B cell (primary cell): ENCODE data around the gene SRD5A1. TPM values are rescaled to one million over a fixed set of nuclear protein-coding genes. Genes with fewer than 3 reads are reported as not detected.

Source experiments
- ATAC-seq: fragments of 200-7000 bp; cut with Tn5 transposase; one replicate; pipeline ENCODE4 v1.10.0; 2021; ENCODE audit warnings: low read depth, mild to moderate bottlenecking, moderate number of reproducible peaks, moderate library complexity
- CTCF ChIA-PET: fragments of 350-600 bp; sonication (Branson Sonifier 250); formaldehyde crosslinking; loops from one replicate; lab custom pipeline; 2021; ENCODE audit warnings: antibody characterized with exemption, inconsistent platforms; lab: Charles Lee
- POLR2A ChIA-PET: fragments of 350-600 bp; sonication (Branson Sonifier 250); formaldehyde crosslinking; loops from one replicate; lab custom pipeline; 2021; ENCODE audit warnings: antibody characterized with exemption; lab: Charles Lee
- DNase-seq: peaks from one replicate; pipeline ENCODE4 v3.0.0; 2013
- H2AFZ ChIP-seq: 2 replicates; pipeline ENCODE4 v1.6.1; 2012; ENCODE audit warnings: mild to moderate bottlenecking, low read depth, low read length; ENCODE audit not compliant: insufficient read depth, poor library complexity, severe bottlenecking
- H3K27ac ChIP-seq, 2 donors: 1 replicate in 1 of 2; 2 replicates in 1 of 2; pipeline ENCODE4 v1.5.1; 2012 to 2013; ENCODE audit warnings: low read length in 2 of 2, mild to moderate bottlenecking in 2 of 2, moderate library complexity in 1 of 2
- H3K27me3 ChIP-seq, 4 experiments: fragments of 200-600 bp in 1 of 4; sonication (generic) in 1 of 4; replicated peaks in 1 of 4; 1 replicate in 2 of 4; 2 replicates in 2 of 4; pipeline versions ENCODE4 v1.6.1 to v1.7.0; 2013 to 2016; ENCODE audit warnings: low read length in 3 of 4, mild to moderate bottlenecking in 2 of 4, mixed read lengths in 1 of 4, moderate library complexity in 1 of 4; ENCODE audit not compliant: insufficient read depth in 4 of 4, control insufficient read depth in 3 of 4; ENCODE audit errors: control extremely low read depth in 1 of 4
- H3K36me3 ChIP-seq, 2 experiments: replicated peaks in 1 of 2; 1 replicate in 1 of 2; 2 replicates in 1 of 2; pipeline versions ENCODE4 v1.6.1 to v1.7.1; 2013; ENCODE audit warnings: low read length in 1 of 2; ENCODE audit not compliant: insufficient read depth in 2 of 2, control insufficient read depth in 1 of 2; ENCODE audit errors: control extremely low read depth in 1 of 2, extremely low read depth in 1 of 2
- H3K4me1 ChIP-seq, 2 donors: fragments of 200-600 bp in 1 of 2; sonication (generic) in 1 of 2; 1 replicate in 1 of 2; 2 replicates in 1 of 2; pipeline versions ENCODE4 v1.5.1 to v1.6.1; 2013 to 2017; ENCODE audit warnings: low read length in 2 of 2; ENCODE audit not compliant: control insufficient read depth in 2 of 2, insufficient read depth in 2 of 2
- H3K4me2 ChIP-seq: replicated peaks from 2 replicates; pipeline ENCODE3; 2012; ENCODE audit warnings: mild to moderate bottlenecking, low read depth, low read length; ENCODE audit not compliant: poor library complexity, severe bottlenecking
- H3K4me3 ChIP-seq, 5 experiments: fragments of 200-600 bp in 1 of 5; sonication (generic) in 1 of 5; 1 replicate in 3 of 5; 2 replicates in 2 of 5; pipeline versions ENCODE4 v1.5.1 to v1.7.0; 2011 to 2016; ENCODE audit warnings: low read length in 4 of 5, mild to moderate bottlenecking in 4 of 5, low read depth in 2 of 5, control low read depth in 1 of 5, moderate library complexity in 1 of 5; ENCODE audit not compliant: insufficient read depth in 1 of 5; ENCODE audit errors: control extremely low read depth in 1 of 5, extremely low read depth in 1 of 5
- H3K79me2 ChIP-seq: fragments of 200-600 bp; sonication (generic); one replicate; pipeline ENCODE4 v1.6.0; 2016; ENCODE audit warnings: low read length; ENCODE audit not compliant: control insufficient read depth, insufficient read depth
- H3K9ac ChIP-seq: fragments of 200-600 bp; sonication (generic); 2 replicates; pipeline ENCODE4 v1.6.1; 2017; ENCODE audit warnings: mild to moderate bottlenecking, low read length, moderate library complexity
- H3K9me3 ChIP-seq, 3 donors: one replicate each; pipeline versions ENCODE4 v1.6.1 to v1.7.1; 2013; ENCODE audit warnings: low read length in 2 of 3; ENCODE audit not compliant: control insufficient read depth in 2 of 3, insufficient read depth in 1 of 3; ENCODE audit errors: control extremely low read depth in 1 of 3
- H4K20me1 ChIP-seq: 2 replicates; pipeline ENCODE4 v1.6.0; 2012; ENCODE audit warnings: mild to moderate bottlenecking, low read length; ENCODE audit not compliant: insufficient read depth, control insufficient read depth, poor library complexity, severe bottlenecking
- H3K27ac Mint-ChIP-seq: one replicate; pipeline ENCODE4 v1.8.0; 2021; ENCODE audit warnings: mixed read lengths
- H3K27me3 Mint-ChIP-seq: one replicate; pipeline ENCODE4 v1.8.0; 2021; ENCODE audit warnings: mixed read lengths
- H3K4me1 Mint-ChIP-seq: one replicate; pipeline ENCODE4 v1.8.0; 2021; ENCODE audit warnings: mixed read lengths
- H3K4me3 Mint-ChIP-seq: one replicate; pipeline ENCODE4 v1.8.0; 2021; ENCODE audit warnings: mixed read lengths
- H3K9me3 Mint-ChIP-seq: one replicate; pipeline ENCODE4 v1.8.0; 2022; ENCODE audit warnings: mixed read lengths; ENCODE audit not compliant: insufficient read depth
- EZH2 ChIP-seq: IDR thresholded peaks from 2 replicates; pipeline ENCODE4 v1.6.1; 2012; ENCODE audit warnings: borderline replicate concordance, low read depth, mild to moderate bottlenecking, moderate library complexity, low read length; ENCODE audit not compliant: insufficient read depth, poor library complexity, severe bottlenecking
- WGBS: methylation state at CpG from one replicate; pipeline ENCODE4 v1.1.5; 2013; ENCODE audit warnings: missing lambda C conversion rate; ENCODE audit not compliant: insufficient coverage; 5-methylcytosine and 5-hydroxymethylcytosine counted together
- intact Hi-C: fragments of 100-400 bp; cut with micrococcal nuclease; formaldehyde crosslinking; loops from one replicate; pipeline ENCODE4 v1.10.0; 2022
- polyA plus RNA-seq: library from polyadenylated mRNA; depleted of rRNA; stranded (reverse); fragments of >200 nt; gene quantifications from 2 replicates; pipeline ENCODE4 v1.2.3, GENCODE V29; 2012
- total RNA-seq, 2 donors: library from RNA; stranded (reverse); fragments of 120-200 nt in 1 of 2; gene quantifications; 1 replicate in 1 of 2; 2 replicates in 1 of 2; pipeline versions ENCODE4 v1.2.3 to v1.2.4, GENCODE V29; 2013 to 2022
- TF ChIP-seq, protein P1 (sequence below): fragments of 200-600 bp; IDR thresholded peaks from one replicate; pipeline ENCODE4 v1.8.0; 2022; ENCODE audit warnings: antibody characterized with exemption, mild to moderate bottlenecking

Gene SRD5A1
- total and polyA plus RNA-seq, 2 donors (not counting 1 experiment from before 2014, with no cell fraction given) = 17.2 to 29.2 TPM

DNA sequence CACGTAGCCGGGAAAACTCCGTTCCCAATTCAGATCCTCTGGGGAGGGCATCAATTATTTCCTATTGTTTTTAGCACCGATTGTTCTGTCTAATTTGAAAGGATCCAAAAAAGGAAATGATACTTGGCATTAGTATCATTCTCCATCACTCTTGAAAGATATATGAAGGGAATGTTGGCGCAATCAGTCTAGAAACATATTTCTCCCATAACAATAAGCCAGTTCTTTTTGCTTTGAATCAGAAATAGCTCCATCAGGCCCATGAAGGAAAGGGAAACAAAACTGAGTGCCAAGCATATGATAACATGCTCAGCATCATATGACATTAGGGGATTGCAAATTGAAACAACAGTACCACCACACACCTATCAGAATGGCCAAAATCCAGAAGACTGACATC, 39.8 kb downstream of the SRD5A1 start:
- Histone ChIP-seq H3K4me1 (no peaks in the 10 kb centered on the region), H3K27ac (no peak overlapping the region), H3K9me3 (peaks cover 0 to 5% (median 1%) of the 10 kb centered on the region in 3 donors), H3K36me3 (peaks cover 0 to 4% of the 10 kb centered on the region in 2 experiments), H2AFZ (no peak overlapping the region), H3K4me3 (no peak overlapping the region), H3K4me2 (no peak overlapping the region), H4K20me1 (no peaks in the 10 kb centered on the region), H3K9ac (no peak overlapping the region), H3K79me2 (no peaks in the 10 kb centered on the region), H3K27me3 (no peaks in the 10 kb centered on the region)
- no peak for ATAC-seq
- ChIA-PET CTCF (no interaction called here), POLR2A (no interaction called here)
- intact Hi-C loops = no loop called here
- H3K4me3 Mint-ChIP-seq = no peak overlapping the region
- no CpG with 5 or more reads among the region's 5 CpGs for WGBS
- no peak for DNase-seq
- no peaks in the 10 kb centered on the region for H3K27me3 Mint-ChIP-seq
- H3K4me1 Mint-ChIP-seq = no peaks in the 10 kb centered on the region
- TF ChIP-seq EZH2 = no peak
- TF ChIP-seq, protein P1, sequence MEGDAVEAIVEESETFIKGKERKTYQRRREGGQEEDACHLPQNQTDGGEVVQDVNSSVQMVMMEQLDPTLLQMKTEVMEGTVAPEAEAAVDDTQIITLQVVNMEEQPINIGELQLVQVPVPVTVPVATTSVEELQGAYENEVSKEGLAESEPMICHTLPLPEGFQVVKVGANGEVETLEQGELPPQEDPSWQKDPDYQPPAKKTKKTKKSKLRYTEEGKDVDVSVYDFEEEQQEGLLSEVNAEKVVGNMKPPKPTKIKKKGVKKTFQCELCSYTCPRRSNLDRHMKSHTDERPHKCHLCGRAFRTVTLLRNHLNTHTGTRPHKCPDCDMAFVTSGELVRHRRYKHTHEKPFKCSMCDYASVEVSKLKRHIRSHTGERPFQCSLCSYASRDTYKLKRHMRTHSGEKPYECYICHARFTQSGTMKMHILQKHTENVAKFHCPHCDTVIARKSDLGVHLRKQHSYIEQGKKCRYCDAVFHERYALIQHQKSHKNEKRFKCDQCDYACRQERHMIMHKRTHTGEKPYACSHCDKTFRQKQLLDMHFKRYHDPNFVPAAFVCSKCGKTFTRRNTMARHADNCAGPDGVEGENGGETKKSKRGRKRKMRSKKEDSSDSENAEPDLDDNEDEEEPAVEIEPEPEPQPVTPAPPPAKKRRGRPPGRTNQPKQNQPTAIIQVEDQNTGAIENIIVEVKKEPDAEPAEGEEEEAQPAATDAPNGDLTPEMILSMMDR = no peak
- H3K9me3 Mint-ChIP-seq = no peaks in the 10 kb centered on the region
- H3K27ac Mint-ChIP-seq = no peak overlapping the region

DNA sequence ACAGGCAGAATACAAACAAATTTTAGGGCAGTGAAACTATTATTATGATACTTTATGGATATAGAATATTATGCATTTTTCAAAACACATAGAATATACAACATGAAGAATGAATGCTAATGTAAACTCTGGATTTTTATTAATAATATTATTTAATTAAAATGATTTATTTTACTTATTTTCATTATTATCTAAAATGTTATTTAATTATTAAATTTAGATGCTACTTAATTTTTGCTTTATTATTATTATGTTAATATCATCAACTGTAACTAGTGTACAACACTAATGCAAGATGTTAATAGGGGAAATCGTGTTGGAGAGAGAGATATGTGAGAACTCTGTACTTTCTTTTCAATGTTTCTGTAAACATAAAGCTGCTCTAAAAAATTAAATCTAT, 40.7 kb downstream of the SRD5A1 start:
- Histone ChIP-seq H3K4me1 (no peaks in the 10 kb centered on the region), H3K9ac (no peak overlapping the region), H3K36me3 (peaks cover 0 to 4% of the 10 kb centered on the region in 2 experiments), H3K79me2 (no peaks in the 10 kb centered on the region), H4K20me1 (no peaks in the 10 kb centered on the region), H3K27ac (no peak overlapping the region), H3K9me3 (peaks cover 0 to 5% (median 1%) of the 10 kb centered on the region in 3 donors), H3K4me2 (no peak overlapping the region), H3K27me3 (no peaks in the 10 kb centered on the region), H3K4me3 (no peak overlapping the region), H2AFZ (no peak overlapping the region)
- WGBS = no CpG with 5 or more reads among the region's 1 CpG
- H3K4me3 Mint-ChIP-seq = no peak overlapping the region
- intact Hi-C loops = no loop called here
- no peaks in the 10 kb centered on the region for H3K4me1 Mint-ChIP-seq
- H3K27ac Mint-ChIP-seq = no peak overlapping the region
- H3K9me3 Mint-ChIP-seq = no peaks in the 10 kb centered on the region
- POLR2A ChIA-PET = no interaction called here
- no peak for DNase-seq
- TF ChIP-seq EZH2 = no peak
- TF ChIP-seq, protein P1 = no peak
- no peaks in the 10 kb centered on the region for H3K27me3 Mint-ChIP-seq
- no peak for ATAC-seq
- CTCF ChIA-PET = no interaction called here
